Right lung (tissue), 5 donors: ENCODE data around the gene PIGS. TPM values are rescaled to one million over a fixed set of nuclear protein-coding genes. Genes with fewer than 3 reads are reported as not detected.

Experiments
- DNase-seq, 2 donors: peaks; one replicate each; pipeline ENCODE4 v3.0.0-alpha.2; 2013
- polyA plus RNA-seq, 5 donors: library from polyadenylated mRNA; unstranded; fragments of 120-200 nt; gene quantifications; one replicate each; pipeline versions ENCODE4 v1.2.1 to v1.2.3, GENCODE V29; 2013; ENCODE audit warnings: inconsistent platforms in 1 of 5, low replicate concordance in 1 of 5; ENCODE audit not compliant: insufficient read length in 5 of 5, insufficient read depth in 1 of 5

PIGS gene
- polyA plus RNA-seq, 5 donors, result 58.7 to 66.9 (median 62.7) TPM

DNA sequence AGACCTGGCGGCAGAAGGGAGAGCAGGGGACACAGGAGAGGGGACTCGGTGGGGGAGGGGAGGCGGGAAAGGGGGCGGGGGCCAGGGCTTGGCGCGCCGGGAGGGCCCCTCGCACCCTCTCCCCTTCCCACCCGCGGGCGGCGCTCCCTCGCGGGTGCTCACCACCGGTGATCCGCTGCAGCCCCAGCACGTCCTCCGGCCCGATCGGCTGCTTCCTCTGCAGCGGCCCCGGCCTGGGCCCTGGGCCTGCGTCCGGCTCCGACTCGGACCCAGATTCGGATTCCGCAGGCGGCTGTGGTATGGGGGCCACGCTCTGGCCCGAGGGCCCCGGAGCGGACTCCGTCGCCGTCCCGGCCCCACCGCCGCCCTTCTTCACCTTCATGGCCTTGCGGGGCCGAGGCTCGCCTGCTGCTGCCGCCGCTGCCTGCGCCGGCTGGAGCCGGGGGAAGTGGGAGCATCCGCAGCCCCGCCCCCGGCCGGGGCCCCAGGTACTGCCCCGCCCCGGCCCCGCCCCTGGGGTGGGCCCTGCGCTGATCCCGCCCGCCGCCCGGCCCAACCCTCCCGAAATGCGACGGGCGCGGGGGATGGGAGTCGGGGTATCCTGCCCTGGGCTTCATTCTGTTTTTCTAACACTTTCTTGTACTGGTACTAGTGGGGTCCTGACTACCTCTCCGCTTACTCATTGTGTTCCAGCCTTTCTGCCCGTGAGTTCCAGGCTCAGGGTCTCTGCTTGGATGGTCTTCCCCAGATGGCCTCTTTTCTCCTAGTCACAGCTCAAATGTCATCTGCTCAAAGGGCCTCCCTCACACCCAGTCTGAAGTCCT is 18.9 kb downstream of the PIGS start, which contains the start of gene UNC119:
TSS of gene UNC119 (minus strand) at position 449 of the 824 bp plus-strand sequence. CDS start at position 382, 67 bp downstream.
- peak; percentile 76 to 82 for DNase-seq

DNA sequence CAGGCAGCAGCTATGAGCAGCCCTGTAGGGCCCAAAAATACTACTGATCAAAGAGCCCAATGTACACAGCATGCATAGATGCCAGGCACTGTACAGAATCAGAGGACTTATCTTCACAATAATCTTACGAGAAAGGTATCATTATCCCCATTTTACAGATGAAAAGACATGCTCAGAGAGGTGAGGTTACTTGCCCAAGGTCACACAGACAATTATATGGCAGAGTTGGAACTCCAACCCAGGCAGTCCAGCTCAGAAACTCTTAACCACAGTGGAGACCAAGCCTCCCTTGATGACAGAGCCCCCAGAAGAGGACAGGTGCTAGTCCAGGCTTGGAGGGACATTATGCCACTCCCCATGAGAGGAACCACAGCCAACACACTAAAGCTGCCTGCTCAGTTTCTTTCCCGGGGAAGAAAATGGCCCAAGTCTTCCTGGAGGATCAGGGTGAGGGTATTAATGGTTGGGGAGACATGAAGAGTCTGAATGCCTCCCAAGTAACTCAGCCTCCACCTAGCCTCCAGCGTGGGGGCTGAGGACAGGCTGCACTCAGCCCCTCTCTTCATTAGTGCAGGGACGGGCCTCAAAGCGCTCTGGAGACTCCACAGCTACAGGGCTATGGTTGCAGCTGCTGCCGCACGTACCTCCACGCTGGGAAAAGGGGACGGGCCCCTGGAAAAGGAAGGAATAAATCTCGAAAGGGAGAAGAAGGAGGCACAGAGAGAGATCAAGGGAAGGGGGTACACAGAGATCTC is 19.7 kb downstream of the PIGS start:
- DNase-seq, result peak in 1 of 2 donors; percentile 23

DNA sequence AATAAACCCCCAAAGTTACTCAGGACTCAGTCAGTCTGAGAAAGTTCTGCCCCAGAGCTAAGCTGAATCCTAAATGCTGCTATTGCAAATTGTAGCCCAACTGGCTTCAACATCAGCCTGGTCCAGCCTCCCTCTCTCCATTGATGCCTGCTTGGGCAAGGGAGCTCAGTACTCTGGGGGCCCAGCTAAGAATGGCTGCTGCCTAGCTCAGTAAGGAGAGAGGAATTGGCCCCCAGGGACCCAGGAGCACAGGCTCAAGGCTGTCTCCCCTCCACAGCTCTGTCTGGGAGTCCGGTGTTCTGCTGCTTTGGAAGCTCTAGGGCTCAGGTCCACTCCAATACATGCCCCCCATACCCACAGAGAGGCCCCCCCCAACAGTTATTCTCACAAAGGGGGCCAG is 20.5 kb downstream of the PIGS start:
- DNase-seq, result no peak

DNA sequence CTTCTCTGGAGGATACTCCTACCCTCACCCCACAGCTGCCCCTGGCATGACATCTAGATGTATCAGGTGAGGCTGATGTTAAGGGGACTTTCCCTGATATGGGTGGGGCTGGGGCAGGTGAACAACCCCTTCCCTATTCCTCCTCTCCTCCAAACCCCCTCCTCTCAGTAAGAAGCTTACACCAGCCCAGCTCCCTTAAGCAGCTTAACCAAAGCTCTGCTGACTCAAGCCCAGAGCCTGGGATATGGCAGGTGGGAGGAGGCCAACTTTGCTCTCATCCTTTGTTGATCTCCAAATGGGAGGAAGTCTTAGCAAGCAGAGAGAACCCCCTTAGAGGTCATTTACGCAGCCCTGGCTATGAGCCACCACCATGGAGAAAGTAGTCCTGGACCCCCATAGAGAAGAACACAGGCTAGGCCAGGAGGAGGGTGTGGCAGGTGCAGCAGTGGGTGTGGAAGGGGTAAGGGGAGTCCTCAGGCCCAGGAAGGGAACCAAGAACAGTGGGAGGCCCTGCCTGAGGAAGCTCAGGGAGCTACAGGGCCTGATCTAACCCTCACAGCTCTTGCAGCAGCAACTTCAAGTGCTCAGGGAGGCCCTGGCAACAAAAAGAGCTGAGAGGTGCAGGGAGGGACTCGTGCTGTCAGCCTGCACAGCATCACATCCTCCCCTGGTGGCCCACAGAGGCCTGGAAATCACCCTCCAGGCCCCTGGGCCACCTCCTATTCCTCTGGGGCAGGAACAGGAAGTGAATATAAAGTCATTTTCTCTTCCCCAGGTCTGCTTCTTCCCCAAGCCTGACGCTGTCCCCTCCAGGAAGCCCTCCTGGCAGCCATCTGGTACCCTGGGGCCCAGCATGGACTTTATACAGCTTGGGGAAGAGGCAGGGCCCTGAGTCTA is 21.8 kb downstream of the PIGS start:
- DNase-seq, result no peak

DNA sequence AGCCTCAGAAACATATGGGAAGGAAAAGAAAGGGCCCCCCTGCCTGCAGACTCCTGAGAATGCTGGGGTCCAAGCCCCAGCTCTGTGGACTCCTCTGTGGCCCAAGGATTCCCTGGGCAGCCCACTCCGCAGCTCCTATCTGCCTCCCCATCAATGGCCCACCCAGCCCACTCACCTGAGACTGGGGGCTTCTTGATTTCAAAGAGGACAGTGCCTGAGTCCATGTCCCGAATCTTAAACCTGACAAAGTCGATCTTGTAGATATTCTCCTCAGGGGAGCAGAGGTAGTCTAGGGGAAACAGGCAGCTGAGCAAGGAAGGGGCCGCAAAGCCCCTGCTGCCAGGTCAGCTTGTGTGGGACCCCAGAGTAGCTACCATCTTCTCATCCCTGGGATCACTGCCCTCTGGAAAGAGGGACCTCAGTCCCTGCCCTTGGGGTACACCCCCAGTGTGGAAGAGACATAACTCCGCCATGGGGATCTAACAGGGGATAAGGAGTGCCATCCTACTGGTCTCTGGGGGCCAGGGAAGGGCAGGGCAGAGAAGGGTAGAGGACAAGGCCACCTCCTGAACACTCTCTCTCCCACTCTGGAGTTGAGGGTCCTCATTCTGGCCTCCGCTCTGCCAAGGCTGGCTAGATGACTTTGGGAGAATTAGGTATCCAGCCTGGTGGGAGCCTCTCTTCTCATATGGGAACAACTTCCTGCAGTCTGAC is 22.8 kb downstream of the PIGS start:
- no peak for DNase-seq

DNA sequence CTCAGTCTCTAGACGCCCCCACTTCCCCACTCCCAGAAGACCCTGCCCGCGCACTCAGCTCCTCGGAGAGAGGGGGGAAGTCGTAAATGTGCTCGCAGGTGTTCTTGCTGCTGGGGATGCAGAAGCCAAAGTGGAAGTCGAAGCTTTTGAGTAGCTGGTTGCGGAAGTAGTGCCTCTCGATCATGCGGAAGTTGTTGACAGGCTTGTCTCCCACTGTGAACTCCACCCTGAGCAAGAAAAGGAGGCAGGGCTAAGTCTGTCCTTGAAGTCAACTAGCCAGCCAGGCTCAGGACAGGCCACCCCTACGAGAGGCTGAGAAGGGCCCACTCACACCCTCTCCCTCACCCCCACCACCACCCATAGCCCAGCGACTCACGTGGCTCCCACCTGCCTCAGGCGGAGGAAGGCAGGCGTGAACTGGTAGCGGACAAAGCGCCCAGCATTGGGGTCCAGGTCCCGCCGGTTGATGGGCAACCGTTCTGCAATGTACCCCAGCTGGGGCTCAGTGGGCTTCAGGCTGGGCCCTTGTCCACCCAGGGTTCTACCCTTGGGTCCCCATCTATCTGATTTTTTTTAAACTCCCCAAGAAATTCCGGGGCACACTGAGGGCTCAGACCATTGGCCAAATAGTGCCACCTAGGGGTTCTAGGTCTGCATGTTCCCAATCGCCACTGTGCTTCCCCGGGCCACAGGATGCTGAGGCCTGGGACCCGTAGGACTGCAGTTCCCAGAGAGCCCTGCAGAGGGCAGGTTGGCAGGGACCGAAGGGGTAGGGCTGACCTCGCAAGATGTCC is 23.5 kb downstream of the PIGS start:
- DNase-seq, result peak; percentile 42 to 48

DNA sequence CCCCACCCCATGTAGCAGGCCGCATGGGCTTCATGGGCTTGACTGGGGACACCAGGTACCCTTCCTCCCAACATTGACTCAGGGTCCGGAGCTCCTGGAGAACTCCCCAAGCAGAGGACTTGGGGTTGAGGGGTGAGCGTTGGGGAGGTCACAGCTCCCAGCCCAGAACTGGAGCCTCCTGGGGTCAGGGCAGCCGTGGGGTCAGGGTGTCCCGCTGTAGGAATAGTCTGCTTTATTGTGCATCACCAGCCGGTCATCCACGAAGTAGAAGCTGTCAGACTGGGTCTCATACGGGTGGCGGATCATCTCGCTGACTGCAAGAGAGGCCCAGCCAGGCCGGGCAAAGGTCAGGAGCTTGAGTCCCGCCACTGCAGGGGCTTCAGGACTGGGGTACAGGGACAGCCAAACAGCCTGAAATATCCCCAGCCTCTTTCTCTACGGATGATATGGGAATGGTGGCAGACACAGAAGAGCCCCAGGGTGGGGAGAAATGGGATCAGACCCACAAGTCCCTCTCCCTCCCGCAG is 24.2 kb downstream of the PIGS start:
- no peak for DNase-seq

DNA sequence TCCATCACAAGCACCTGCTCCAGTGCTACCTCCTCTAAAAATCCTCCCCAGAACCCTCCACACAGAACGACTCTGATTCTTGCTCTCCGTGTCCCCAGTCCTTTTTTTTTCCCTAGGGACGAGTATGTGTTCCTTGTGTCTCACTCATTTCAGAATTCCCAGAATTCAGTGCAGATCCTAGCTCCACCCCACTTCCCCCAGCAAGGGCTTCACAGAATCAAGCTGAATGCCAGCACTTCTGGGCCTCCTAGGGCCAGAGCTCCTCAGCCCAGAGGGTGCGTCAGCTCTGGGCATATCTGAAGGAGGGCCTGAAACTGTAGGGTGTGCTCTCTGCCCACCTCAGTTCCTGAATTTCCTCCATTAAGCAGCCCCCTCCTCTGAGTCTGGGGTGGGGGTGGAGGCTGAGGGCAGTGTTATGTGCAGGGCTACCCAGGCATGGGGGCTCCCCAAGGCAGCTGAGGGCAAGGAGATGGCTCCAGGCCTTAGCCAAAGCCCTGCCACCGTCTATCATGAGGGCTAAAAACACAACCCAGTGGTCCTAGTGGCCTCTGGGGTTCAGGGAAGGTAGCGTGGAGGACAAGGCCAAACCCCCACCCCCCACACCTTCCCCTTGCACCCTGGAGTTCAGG is 25.4 kb downstream of the PIGS start:
- no peak for DNase-seq

DNA sequence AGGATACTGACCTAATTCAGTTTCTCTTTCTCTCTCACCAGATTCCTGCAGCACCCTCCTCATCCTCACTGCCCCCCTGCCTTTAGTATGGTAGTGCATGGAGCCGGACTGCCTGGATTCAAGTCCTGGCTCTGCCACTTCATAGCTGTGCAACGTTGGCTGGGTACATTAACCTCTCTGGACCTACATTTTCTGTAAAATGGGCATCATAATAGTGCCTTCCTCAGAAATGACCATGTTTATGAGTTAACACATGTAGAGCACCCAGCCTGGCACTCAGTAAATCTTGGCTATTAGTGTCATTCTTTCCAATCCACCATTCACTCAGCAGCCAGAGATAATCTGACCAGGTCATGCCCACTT is 26.2 kb downstream of the PIGS start:
- no peak for DNase-seq

DNA sequence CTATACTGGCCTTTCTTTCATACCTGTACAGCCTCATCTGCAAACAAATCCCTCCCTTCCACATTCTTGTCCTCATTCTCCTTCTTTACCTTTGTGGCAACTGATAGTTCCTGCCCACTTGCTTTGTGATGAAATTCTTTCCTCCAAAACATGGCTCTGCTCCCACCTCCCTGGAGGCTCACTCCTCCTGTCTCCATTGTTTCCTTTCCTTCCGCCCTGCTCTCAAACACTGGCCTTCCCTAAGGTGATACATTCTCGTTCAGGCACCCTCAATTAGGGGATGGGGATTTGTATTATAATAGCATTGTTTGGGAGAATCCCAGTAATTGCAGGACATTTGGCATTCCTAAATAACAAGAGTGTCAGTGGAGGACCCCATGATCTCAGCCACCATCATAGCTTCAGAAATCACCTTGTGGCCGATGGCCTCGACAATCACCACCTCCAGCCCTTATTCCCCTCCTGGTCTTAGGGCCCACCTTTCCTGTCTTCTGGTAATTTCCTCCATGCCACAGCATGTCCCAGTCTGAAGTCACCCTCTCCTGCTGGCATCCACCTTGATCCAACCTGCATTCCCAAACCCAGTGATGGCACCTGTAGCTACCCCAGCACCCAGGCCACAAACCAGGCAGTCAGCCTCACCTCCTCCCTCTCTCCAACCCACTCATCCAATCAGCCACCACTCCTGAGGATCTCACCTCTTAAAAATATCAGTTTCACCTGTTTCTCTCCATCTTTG is 26.8 kb downstream of the PIGS start:
- DNase-seq, result no peak

DNA sequence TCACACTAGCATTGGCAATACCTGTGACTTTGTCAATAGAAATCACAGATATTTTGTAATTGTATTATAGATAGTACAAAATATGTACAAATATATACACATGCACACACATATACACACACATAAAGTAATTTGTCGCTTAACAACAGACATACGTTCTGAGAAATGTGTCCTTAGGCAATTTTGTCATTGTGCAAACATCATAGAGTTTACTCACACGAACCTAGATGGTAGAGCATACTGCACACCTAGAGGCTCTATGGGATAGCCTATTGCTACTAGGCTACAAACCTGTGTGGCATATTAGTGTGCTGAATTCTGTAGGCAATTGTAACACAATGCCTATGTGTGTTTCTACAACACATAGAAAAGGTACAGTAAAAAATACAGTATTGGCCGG is 29.9 kb downstream of the PIGS start:
- no peak for DNase-seq

DNA sequence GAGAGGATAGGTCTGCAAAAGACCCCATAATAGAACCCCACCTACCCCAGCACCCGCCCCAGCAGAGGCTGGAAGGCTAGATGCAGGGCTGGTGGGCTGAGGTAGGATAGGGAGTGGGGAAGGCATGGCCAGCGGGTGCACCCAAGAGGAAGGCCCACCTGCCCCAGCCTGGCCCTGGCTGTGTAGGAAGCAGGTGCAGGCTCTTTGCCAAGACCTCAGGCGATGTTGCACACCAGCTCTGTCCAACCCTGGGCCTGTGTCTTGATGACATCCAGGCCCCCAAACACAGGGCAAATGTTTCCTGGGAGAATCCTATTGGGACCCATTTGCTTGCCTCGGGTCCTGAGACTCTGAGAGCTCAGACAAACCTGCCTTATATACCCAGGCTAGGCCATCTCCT is 31.1 kb downstream of the PIGS start:
- DNase-seq, result no peak

DNA sequence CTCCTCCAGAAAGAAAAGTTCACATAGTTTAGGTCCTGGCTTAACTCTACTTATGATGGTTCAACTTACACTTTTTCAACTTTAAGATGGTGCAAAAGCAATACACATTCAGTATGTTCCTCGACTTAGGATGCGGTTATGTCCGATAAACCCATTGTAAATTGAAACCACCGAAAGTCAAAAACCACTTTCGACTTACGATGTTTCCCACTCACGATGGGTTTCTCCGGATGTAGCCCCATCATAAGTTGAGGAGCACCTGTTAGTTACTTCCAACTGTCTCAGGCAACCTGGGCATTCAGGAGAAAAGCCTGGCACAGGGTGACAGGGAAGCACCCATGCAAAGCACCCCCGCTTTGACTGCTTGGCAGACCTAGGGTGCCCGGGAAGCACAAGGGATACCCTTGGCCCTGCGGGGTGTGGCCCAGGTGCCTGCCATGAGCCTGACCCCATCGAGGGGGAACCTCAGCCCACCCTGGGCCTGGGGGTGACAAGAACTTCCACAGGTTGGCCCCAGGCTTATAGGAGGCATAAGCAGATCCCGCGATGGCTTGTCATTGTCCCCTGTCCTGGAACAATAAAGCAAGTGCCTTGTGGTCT is 32.9 kb downstream of the PIGS start:
- no peak for DNase-seq

DNA sequence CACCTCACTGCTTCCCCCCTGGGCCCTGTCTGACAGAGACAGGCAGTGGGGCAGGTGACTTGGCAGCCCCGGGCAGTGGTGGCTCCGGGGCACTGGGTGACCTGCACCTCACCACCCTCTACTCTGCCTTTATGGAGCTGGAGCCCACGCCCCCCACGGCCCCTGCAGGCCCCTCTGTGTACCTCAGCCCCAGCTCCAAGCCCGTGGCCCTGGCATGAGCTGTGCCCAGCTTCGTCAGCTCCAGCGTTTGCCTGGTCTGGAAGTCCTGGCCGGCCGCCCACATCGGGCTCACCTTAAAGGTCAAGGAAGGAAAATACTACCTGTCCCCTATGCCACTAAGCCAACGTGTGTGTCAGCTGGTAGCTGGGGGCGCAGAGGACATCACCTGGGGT is 34.1 kb downstream of the PIGS start:
- no peak for DNase-seq

DNA sequence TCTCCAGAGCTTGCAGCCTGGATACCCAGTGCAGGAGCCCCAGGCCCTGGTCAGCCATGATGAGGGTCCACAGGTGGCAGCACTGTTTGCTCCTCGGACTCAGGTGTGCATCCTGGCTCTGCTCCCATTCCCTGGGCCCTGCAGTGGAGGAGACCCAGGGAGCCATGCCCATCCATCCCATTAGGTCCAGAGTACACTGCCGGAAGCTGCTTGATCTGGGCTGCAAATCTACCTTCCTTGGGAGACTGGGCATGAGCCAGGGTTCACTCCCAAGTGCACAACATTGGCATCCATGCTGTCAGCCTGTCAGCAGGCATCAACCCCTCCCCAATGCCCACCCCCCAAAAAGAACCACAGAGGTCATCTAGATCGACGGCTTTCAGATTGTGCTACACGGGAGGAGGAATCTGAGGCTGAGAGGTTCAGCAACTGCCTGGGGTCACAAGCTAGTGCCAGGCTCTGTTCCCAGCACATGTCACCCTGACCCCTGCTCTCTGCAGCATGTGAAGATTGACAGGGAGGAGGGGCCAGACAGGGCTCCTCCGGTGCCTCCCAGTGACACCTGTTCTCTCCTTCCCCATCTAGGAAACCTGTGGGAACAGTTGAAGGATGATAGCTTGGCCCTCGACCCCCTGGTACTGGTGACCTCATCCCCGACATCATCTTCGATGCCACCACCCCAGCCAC is 34.6 kb downstream of the PIGS start:
- DNase-seq, result no peak

DNA sequence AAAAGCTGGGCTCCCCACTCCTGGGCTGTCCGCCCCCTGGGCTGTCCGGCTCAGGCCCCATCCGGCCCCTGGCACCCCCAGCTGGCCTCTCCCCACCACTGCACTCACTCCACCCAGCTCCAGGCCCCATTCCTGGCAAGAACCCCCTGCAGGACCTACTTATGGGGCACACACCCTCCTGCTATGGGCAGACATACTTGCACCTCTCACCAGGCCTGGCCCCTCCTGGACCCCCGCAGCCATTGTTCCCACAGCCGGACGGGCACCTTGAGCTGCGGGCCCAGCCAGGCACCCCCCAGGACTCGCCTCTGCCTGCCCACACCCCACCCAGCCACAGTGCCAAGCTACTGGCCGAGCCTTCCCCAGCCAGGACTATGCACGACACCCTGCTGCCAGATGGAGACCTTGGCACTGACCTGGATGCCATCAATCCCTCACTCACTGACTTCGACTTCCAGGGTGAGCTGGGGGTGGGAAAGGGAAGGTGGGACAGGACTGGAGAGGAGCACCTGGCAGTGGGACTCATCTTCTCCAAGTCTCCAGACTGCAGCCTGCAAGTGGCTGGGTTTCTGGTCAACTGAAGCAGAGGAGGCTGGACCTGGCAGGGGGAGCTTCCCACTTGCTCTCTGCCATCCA is 36.5 kb downstream of the PIGS start:
- DNase-seq, result no peak

DNA sequence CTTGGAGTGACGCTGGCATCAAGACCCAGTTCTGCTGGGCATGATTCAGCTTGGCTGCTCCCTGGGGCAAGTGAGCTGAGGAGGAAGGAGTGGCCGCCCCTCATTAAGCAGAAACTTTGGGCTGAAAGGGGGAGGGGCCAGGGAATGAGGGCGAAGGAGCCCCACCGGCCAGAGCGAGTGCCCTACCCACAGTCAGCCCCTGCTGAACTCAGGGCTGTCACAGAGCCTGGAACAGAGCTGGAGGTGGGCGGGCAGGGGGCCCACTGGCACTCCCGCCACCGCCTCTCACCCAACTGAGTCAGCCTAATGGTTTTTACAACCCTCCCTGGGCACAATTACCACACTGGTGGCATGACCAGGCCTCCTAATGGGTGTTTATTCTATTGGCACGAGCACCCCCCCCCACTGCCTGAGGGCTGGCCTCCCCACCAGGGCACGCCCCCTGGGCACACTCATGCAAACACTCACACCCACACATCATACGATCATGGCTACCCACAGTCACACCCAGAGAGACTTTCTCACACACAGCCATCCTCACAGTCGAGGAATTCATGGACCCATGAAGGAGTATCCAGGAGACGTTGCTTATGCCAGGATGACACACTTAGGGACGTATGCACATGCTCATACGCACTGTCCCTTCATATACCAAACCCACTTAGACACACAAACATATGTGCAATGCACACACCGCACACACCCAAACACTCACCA is 38.1 kb downstream of the PIGS start:
- DNase-seq, result no peak
